Cardiac fibroblast (primary cell): ENCODE measurements around the gene FAM184B.

ENCODE experiments used
- DNase-seq, 2 donors: peaks; one replicate each; pipeline versions ENCODE4 v3.0.0 to v3.0.0-alpha.2; 2010; ENCODE audit warnings: low read depth in 2 of 2
- H3K4me3 ChIP-seq, 2 donors: replicated peaks in 1 of 2; 1 replicate in 1 of 2; 2 replicates in 1 of 2; pipeline ENCODE4 v1.5.1; 2011; ENCODE audit warnings: low read depth in 2 of 2, low read length in 2 of 2, mild to moderate bottlenecking in 2 of 2, moderate library complexity in 1 of 2
- CTCF ChIP-seq: IDR thresholded peaks from one replicate; pipeline ENCODE4 v1.5.1; 2011; ENCODE audit warnings: low read depth, mild to moderate bottlenecking, low read length, inconsistent platforms

FAM184B gene

GRCh38 chr4:17636696-17637622, 144.5 kb downstream of the FAM184B start:
- peak; percentile 78 to 79 for DNase-seq
- no peak overlapping the region for H3K4me3 ChIP-seq
- peak; percentile 90 for TF ChIP-seq CTCF

- DNase-seq: no peak
- H3K4me3 ChIP-seq: no peak overlapping the region
- no peak for TF ChIP-seq CTCF
Observed at GRCh38 chr4:17636341-17636695, 145.1 kb downstream of the FAM184B start.

- H3K4me3 ChIP-seq: no peak overlapping the region
- no peak for TF ChIP-seq CTCF
- DNase-seq: no peak
Observed at GRCh38 chr4:17635056-17635455, 146.4 kb downstream of the FAM184B start.

GRCh38 chr4:17633600-17633999, 147.8 kb downstream of the FAM184B start:
- no peak for TF ChIP-seq CTCF
- H3K4me3 ChIP-seq: no peak overlapping the region
- DNase-seq: no peak

GRCh38 chr4:17630228-17630627, 151.2 kb downstream of the FAM184B start:
- no peak for TF ChIP-seq CTCF
- DNase-seq: no peak
- H3K4me3 ChIP-seq: no peak overlapping the region

GRCh38 chr4:17624821-17625220, 156.6 kb downstream of the FAM184B start:
- DNase-seq: no peak
- no peak for TF ChIP-seq CTCF
- H3K4me3 ChIP-seq: no peak overlapping the region

- DNase-seq: no peak
- H3K4me3 ChIP-seq: no peak overlapping the region
- TF ChIP-seq CTCF: no peak
Observed at GRCh38 chr4:17623451-17624001, 157.9 kb downstream of the FAM184B start.
